ENCODE data around the gene TIE1.

The TIE1 gene

DNA sequence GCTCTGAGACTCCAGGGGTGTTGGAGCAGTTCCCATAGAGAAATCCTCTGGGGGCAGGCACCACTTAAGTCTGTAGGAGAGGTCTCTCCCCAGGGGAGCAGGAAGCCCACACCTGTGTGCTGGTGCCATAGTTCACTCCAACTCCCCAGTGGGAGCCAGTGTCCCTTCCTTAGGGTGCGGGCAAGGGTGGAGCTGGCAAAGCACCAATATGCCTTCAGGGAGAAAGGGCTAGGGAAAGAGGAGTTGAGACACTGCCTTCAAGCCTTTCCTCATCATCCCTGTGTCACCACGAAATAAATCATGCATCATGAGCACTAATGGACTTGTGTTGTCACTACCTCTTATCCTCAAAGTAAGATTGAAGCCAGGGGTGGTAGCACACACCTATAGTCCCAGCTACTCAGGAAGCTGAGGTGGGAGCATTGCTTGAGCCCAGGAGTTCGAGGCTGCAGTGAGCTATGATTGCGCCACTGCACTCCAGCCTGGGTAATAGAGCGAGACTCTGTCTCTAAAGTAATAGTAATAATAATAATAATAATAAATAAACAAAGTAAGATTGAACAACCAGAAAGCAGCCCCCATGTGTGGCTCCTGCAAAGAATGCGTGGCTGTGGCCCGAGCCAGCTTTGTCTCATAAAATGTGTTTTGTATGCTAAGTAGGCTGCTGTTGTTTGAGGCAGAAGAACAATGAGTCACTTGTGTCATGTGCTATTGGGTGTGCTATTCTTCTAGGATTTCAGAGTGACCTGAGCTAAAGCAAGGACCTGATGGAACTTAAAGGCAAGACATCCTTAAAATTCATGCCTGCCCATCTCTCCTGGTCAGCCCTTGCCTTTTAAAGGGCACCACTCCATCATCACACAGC lies 6.7 kb upstream of the TIE1 start:
- no peak for DNase-seq

DNA sequence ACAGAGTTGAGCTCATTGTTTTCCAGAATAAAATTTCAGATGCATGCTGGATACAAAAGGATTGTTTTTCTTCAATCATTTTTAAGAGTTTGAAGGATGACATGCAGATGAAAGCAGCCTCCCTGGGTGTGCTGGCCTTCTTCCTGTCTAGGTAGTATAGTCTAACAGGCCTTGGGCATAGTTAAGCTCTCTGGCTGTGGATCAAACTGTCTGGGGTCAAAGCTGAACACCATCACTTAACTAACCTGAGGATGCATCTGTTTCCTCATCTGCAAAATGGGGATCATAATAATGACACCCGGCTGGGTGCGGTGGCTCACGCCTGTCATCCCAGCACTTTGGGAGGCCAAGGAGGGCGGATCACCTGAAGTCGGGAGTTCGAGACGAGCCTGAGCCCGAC lies 6.0 kb upstream of the TIE1 start:
- DNase-seq, result no peak

DNA sequence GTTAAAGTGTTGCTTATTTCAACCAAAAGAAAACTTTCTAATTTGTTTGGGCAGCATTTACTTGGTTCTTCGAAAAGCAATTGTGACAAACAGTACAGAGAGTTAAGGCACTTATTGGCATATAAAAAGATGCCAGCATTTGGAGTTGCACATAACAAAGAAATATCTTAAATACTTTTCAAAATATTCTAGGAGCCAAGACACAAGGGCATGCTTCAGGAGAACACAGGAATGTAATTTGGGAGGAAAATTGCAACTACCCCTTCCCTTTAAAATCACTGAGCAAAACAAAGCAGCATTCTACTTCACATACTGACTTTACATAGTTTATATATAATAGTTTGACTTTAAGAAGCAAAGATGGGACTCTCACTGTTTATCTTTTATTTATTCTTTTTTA lies 4.6 kb upstream of the TIE1 start:
- no peak for DNase-seq

- DNase-seq, result no peak
These were observed 2.7 kb upstream of the TIE1 start for GRCh38 chr1:43298055-43298454.

DNA sequence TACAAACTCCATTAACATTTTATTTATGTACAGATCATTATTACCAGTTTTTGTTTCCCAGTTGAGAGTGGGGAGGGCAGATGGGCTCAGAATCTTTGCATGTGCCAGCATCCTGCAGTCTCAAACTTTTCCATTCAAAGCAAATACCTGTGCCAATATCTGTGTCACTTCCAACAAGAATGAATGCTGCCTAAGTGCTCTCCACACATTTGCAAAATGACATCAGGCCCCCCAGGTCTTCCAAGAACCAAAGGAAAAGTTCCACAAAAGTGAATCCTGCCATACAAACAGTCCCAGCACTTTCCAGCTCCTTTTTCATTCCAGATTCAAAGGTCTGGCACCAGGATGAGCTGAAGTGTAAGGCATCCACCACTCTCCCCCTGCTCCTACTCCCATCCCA lies 1.7 kb upstream of the TIE1 start:
- DNase-seq, result no peak

GRCh38 chr1:43302201-43302600 lies 1.4 kb downstream of the TIE1 start:
- no peak for DNase-seq

DNA sequence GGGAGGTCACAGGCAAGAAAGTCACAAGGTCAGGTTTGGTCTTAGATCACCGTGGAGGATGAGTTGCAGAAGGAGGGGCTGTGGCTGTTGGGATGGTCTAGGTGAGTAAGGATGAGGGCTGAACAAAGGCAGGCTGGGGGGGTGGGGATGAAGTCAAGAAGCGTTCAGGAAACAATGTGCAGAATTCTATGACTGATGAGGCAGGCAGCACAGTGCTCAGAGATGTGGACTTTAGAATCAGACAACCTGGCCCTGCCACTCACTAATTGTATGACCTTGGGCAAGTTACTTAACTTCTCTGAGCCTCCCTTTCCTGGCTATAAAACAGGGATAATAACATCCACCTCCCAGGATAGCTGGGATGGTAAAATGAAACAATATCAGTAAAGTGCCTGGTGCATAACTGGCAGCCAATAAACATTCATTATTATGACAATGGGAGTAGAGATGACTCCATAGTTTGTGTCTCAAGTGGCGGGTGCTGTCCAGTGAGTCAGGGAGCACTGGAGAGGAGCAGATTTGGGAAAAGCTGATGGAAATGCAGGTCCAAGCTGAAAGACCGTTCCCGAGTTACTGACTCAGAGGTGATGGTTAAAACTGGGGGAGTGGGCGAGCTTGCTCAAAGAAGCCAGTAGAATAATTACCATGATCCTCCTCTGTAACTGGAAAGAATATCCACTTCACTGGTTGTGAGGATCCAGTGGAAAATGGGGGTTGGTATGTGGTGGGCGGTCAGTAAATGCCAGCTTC lies 2.1 kb downstream of the TIE1 start:
- no peak for DNase-seq

GRCh38 chr1:43303471-43304313 lies 2.9 kb downstream of the TIE1 start:
- DNase-seq, result no peak

- DNase-seq, result no peak
These were observed 3.5 kb downstream of the TIE1 start for GRCh38 chr1:43304314-43304681.

GRCh38 chr1:43304771-43305300 lies 4.1 kb downstream of the TIE1 start:
- no peak for DNase-seq

DNA sequence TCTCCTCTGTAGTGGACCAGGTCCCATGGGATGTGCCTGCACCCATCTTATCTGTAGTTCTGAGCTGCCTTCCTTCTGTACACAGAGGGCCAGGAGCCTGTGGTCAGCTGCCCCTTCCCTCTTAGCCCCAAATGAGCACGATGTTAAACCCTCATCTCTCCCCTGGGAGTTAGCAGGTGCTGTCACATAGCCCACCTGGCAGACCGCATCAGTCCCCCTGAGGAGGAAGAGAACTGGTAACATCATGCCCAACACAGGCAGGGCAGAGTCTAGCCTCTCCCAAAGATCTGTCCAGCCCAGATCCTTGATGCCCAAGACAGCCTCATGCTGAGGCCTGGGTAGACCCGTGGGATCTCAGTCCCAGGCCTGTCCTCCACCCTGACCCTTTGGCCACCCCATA lies 4.7 kb downstream of the TIE1 start:
- no peak for DNase-seq

DNA sequence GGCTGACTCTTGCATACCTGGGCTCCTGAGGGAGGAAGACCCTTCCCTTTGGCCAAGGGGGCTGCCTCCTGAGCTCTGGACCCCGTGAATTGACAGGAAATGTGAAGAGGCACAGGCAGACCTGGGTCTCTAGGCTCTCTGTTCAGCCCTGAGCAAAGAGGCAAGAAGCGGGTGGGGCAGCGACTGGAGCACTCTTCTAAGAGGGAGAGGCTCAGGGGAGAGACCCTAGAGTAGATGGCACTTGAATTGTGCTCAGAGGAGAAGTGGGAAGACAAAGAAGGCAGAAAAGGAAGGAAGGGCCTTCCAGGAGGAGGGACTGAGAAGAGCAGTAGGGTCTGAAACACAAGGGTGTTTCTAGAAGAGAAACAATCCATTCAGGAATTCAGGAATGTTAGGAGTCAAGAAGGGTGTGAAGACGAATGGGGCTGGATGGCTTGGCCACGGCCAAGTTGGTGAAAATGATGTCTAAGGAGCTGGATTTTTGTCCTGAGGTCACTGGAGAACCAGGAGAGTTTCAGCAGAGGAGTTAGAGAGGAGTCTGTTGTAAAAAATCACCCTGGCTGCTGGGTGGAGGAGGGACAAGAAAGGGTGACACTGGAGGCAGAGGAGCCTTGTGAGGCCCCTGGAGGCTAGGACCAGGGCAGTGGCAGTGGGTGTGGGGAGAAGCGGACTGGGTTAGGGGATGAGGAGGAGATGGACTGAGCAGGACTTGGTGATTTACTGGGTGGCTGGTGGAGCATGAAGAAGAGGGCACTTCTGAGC lies 5.3 kb downstream of the TIE1 start:
- DNase-seq, result no peak

GRCh38 chr1:43306688-43307457 lies 6.1 kb downstream of the TIE1 start:
- DNase-seq, result no peak

DNA sequence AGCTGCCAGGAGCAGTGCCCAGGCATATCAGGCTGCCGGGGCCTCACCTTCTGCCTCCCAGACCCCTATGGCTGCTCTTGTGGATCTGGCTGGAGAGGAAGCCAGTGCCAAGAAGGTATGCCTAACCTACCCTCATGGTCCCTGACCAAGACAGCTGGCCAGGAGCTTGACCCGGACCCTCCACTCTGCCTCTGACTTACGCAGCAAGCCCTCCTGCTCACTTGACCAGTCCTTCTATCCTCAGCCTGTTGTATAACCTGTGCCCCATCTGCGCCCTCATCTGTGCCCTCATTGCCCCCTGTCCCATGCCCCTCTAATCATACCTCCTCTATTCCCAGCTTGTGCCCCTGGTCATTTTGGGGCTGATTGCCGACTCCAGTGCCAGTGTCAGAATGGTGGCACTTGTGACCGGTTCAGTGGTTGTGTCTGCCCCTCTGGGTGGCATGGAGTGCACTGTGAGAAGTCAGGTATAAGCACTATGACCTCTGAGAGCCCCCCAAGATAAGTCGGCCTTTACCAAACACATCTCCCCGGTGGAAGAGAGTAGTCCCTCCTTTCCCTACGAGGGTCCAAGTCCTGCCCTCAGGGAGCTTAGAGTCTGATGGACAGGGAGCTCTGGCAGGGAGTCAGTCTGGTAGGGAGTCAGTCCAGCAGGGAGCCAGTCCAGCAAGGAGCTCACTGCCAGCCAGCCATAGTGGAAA lies 6.8 kb downstream of the TIE1 start:
- no peak for DNase-seq

DNA sequence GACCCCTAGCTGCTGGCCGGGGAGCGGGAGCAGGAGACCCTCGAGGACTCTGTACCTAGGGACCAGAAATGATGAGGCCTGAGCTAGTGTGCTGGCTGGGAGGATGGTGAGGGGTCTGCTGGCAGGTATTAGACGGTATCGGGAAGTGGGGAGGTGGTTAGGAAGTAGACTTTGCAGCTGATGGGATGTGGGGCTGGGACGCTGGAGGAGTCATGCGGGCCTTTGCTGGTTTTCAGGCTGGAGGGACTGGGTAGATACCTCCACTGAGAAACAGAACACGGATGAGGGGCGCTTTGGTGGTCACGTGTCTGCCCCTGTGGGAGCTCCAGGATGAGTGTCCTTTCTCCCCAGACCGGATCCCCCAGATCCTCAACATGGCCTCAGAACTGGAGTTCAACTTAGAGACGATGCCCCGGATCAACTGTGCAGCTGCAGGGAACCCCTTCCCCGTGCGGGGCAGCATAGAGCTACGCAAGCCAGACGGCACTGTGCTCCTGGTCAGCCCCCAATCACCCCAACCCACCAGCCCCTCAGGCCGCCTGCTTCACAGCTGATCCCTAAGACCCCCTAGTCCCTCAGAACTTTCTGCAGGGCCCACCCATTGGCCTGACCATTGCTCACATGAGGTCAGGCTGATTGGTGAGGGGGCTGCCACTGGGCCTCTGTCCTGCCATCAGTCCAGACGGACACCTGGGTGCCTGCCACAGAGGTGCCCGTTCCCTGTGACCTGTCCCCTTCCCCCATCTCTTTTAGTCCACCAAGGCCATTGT lies 8.0 kb downstream of the TIE1 start:
- no peak for DNase-seq

- DNase-seq, result no peak
These were observed 8.7 kb downstream of the TIE1 start for GRCh38 chr1:43309405-43310025.

DNA sequence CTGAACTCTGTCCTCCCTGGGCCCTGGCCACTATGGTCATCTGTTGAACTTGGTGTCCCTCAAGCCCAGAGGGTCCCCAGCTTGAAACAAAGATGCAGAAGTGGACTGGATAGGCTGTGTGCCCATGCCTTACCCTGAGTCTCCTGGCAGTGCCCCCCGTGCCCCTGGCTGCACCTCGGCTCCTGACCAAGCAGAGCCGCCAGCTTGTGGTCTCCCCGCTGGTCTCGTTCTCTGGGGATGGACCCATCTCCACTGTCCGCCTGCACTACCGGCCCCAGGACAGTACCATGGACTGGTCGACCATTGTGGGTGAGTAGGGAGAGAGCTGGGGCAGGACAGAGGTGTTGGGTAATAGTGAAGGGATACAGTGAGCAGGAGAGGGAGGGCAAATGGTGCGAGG lies 10.7 kb downstream of the TIE1 start:
- no peak for DNase-seq

- DNase-seq, result no peak
These were observed 11.4 kb downstream of the TIE1 start for GRCh38 chr1:43312212-43312623.

- DNase-seq, result no peak
These were observed 12.1 kb downstream of the TIE1 start for GRCh38 chr1:43312663-43313515.
